PC-9 (cell line): ENCODE data around the gene WDR33. TPM values are rescaled to one million over a fixed set of nuclear protein-coding genes. Genes with fewer than 3 reads are reported as not detected.

ENCODE experiments used
- BruUV-seq: library from RNA; stranded (reverse); fragments of 400-500 nt; replicated peaks from 2 replicates; lab custom pipeline; 2021; lab: Mats Ljungman, UMichigan
- CTCF ChIA-PET: fragments of 300-600 bp; sonication (Branson Sonifier 250); formaldehyde crosslinking; loops from one replicate; lab custom pipeline; 2022; ENCODE audit warnings: antibody characterized with exemption; lab: Charles Lee
- POLR2A ChIA-PET: fragments of 300-600 bp; sonication (Branson Sonifier 250); formaldehyde crosslinking; loops from one replicate; lab custom pipeline; 2022; ENCODE audit warnings: antibody characterized with exemption; ENCODE audit not compliant: unreplicated experiment; lab: Charles Lee
- DNase-seq, 2 experiments: peaks; one replicate each; pipeline versions ENCODE4 v3.0.0 to v3.0.0-alpha.2; 2015 to 2022; ENCODE audit warnings: mixed read lengths in 1 of 2
- H2AFZ ChIP-seq: fragments of 200-600 bp; sonication (generic); 2 replicates; pipeline ENCODE4 v1.8.1; 2017; ENCODE audit warnings: antibody characterized with exemption
- H3F3A ChIP-seq: fragments of 200-600 bp; sonication (generic); 2 replicates; pipeline ENCODE4 v1.8.1; 2017; ENCODE audit warnings: antibody characterized with exemption, mild to moderate bottlenecking, low read depth; ENCODE audit not compliant: insufficient read depth
- H3K27ac ChIP-seq: fragments of 200-600 bp; sonication (generic); 2 replicates; pipeline ENCODE4 v1.6.1; 2016; ENCODE audit warnings: mixed run types
- H3K27me3 ChIP-seq: fragments of 200-600 bp; sonication (generic); 2 replicates; pipeline ENCODE4 v1.6.1; 2016; ENCODE audit warnings: low read depth, mixed run types; ENCODE audit not compliant: insufficient read depth
- H3K36me3 ChIP-seq: fragments of 200-600 bp; sonication (generic); 2 replicates; pipeline ENCODE4 v1.6.1; 2016; ENCODE audit warnings: low read depth, mixed run types
- H3K4me1 ChIP-seq: fragments of 200-600 bp; sonication (generic); replicated peaks from 2 replicates; pipeline ENCODE4 v1.6.1; 2016; ENCODE audit warnings: mixed run types; ENCODE audit not compliant: insufficient read depth
- H3K4me2 ChIP-seq: fragments of 200-600 bp; sonication (generic); 2 replicates; pipeline ENCODE4 v1.6.1; 2017; ENCODE audit warnings: mixed run types
- H3K4me3 ChIP-seq: fragments of 200-600 bp; sonication (generic); 2 replicates; pipeline ENCODE4 v1.6.1; 2016; ENCODE audit warnings: mixed run types
- H3K79me2 ChIP-seq: fragments of 200-600 bp; sonication (generic); 2 replicates; pipeline ENCODE4 v1.6.1; 2017; ENCODE audit warnings: low read depth, mixed run types
- H3K9me2 ChIP-seq: fragments of 200-600 bp; sonication (generic); 2 replicates; pipeline ENCODE4 v1.8.1; 2017; ENCODE audit warnings: mild to moderate bottlenecking; ENCODE audit not compliant: insufficient read depth
- H3K9me3 ChIP-seq: fragments of 200-600 bp; sonication (generic); 2 replicates; pipeline ENCODE4 v1.8.1; 2016; ENCODE audit warnings: low read depth; ENCODE audit not compliant: insufficient read depth
- H4K20me1 ChIP-seq: fragments of 200-600 bp; sonication (generic); 2 replicates; pipeline ENCODE4 v1.8.1; 2017; ENCODE audit not compliant: insufficient read depth
- EZH2 ChIP-seq: fragments of 200-600 bp; sonication (generic); IDR thresholded peaks from 2 replicates; pipeline ENCODE4 v1.8.0; 2017; ENCODE audit warnings: antibody characterized with exemption, low read depth
- intact Hi-C: fragments of 100-400 bp; cut with micrococcal nuclease; formaldehyde crosslinking; loops from one replicate; pipeline ENCODE4 v1.10.0; 2022; ENCODE audit not compliant: unreplicated experiment
- total RNA-seq: library from RNA; stranded (reverse); gene quantifications from 2 replicates; pipeline ENCODE4 v1.2.3, GENCODE V29; 2021
- TF ChIP-seq, protein P1 (sequence below): fragments of 200-600 bp; sonication (generic); conservative IDR thresholded peaks from 2 replicates; pipeline ENCODE4 v1.6.1; 2017; ENCODE audit warnings: mixed run types, antibody characterized with exemption, mild to moderate bottlenecking, moderate library complexity

Gene WDR33
- total RNA-seq, 1 experiment from 2014 or later, result 59.3 TPM

DNA sequence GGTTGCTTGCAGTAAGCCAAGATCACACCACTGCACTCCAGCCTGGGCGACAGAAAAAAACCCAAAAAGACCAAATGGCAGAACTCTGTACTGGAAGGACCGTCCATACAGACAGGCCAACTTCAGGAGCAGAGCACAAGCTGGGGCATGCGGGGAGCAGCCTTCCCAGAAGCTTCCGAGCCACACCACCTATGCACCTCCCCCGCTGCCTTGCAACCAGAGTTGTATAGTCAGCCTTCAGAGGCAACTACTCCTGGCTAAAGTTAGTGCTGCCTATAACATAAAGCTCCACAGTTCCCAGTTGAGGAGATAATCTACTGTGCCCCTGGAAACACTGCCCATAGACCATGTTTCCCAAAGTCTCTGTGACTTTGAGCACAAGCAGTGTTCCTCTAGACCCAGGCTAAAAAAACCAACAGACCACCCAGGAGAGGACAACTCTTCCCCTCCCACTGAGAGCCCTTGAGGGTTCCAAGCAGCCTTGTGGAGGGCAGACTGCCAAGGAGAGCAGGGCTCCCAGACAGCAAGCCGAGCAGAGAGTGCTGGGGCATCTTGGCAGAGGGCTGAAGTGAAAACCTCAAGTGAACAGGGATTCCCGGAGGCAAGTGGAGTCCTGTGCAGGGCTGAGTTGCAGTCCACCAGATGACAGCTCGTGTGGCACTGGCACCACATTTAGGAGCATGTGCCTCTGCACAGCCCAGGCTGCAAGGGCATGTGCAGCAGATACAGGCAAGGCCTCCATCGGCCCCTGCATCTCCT is 102.9 kb downstream of the WDR33 start:
- Histone ChIP-seq H3K27ac (no peak overlapping the region), H3K4me1 (peaks cover 5% of the 10 kb centered on the region), H3K9me2 (no peaks in the 10 kb centered on the region), H3K36me3 (peaks cover 20% of the 10 kb centered on the region; the same call in 1 of the 2 replicates), H4K20me1 (peaks cover 18% of the 10 kb centered on the region; the same call in 1 of the 2 replicates), H2AFZ (no peak overlapping the region), H3K9me3 (no peaks in the 10 kb centered on the region), H3K27me3 (no peaks in the 10 kb centered on the region), H3F3A (peaks cover 23% of the 10 kb centered on the region), H3K4me3 (no peak overlapping the region), H3K4me2 (no peak overlapping the region), H3K79me2 (peaks cover 18% of the 10 kb centered on the region)
- ChIA-PET CTCF (no interaction called here), POLR2A (interaction anchor here (0.6 kb wide), 1 partner anchor 33 kb away, joined by 4 read pairs; the partner anchor contains the start of gene LIMS2)
- TF ChIP-seq, protein P1, sequence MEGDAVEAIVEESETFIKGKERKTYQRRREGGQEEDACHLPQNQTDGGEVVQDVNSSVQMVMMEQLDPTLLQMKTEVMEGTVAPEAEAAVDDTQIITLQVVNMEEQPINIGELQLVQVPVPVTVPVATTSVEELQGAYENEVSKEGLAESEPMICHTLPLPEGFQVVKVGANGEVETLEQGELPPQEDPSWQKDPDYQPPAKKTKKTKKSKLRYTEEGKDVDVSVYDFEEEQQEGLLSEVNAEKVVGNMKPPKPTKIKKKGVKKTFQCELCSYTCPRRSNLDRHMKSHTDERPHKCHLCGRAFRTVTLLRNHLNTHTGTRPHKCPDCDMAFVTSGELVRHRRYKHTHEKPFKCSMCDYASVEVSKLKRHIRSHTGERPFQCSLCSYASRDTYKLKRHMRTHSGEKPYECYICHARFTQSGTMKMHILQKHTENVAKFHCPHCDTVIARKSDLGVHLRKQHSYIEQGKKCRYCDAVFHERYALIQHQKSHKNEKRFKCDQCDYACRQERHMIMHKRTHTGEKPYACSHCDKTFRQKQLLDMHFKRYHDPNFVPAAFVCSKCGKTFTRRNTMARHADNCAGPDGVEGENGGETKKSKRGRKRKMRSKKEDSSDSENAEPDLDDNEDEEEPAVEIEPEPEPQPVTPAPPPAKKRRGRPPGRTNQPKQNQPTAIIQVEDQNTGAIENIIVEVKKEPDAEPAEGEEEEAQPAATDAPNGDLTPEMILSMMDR, result no peak
- TF ChIP-seq EZH2, result no peak
- intact Hi-C loops, result no loop called here
- BruUV-seq, result no TSS peak
- no peak for DNase-seq

DNA sequence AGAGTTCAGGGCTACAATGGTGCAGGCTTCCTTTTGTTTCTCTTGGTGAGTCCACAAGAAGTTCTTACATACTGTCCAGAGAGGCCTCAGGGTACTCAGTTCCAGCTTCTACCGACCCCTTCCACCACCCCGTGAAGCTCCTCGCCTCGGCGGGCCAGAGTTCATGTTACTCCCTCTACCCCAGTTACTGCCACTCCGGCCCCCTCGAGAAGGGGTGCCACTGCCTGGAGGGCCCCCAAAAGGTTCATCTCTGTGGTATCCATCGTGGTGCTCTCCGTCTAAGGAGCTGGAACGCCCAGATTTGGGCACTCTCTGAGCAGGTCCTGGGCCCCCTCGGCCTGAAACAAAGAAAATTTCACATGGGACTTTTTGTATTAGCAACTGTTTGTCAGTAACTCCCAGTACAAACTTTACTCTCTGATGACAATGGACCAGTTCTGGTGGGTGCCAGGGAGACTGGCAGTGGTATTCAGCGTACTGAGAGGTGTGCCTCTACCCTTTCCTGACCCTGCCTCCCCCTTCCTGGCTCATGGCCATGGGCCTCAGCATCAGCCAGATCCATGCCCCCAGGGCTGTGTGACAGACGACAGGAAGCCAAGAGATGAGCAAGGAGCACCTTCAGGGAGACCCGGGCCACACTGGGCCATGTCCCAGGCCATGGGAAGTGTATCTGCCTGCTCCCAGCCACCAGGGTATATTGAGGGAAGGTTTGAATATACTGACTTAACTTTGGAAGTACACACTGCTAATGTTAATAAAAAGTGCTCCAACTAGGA is 104.6 kb downstream of the WDR33 start:
- H3F3A ChIP-seq, result peaks cover 32% of the 10 kb centered on the region
- no peak for TF ChIP-seq EZH2
- TF ChIP-seq, protein P1, result no peak
- no TSS peak for BruUV-seq
- no peak for DNase-seq
- H3K36me3 ChIP-seq, result peaks cover 23% of the 10 kb centered on the region
- ChIA-PET CTCF (no interaction called here), POLR2A (no interaction called here)
- intact Hi-C loops, result no loop called here
- peaks cover 23% of the 10 kb centered on the region; the same call in 1 of the 2 replicates for H4K20me1 ChIP-seq
- H3K4me2 ChIP-seq, result no peak overlapping the region
- H3K27ac ChIP-seq, result no peak overlapping the region
- H3K9me2 ChIP-seq, result no peaks in the 10 kb centered on the region
- no peaks in the 10 kb centered on the region for H3K27me3 ChIP-seq
- no peaks in the 10 kb centered on the region for H3K9me3 ChIP-seq
- H3K4me1 ChIP-seq, result peaks cover 15% of the 10 kb centered on the region
- H3K79me2 ChIP-seq, result peaks cover 28% of the 10 kb centered on the region
- H3K4me3 ChIP-seq, result no peak overlapping the region
- H2AFZ ChIP-seq, result no peak overlapping the region

- Histone ChIP-seq H3K27me3 (no peaks in the 10 kb centered on the region), H3K4me1 (peaks cover 20% of the 10 kb centered on the region), H3K4me2 (no peak overlapping the region), H3K36me3 (peaks cover 23% of the 10 kb centered on the region), H2AFZ (no peak overlapping the region), H3K9me3 (no peaks in the 10 kb centered on the region), H3K9me2 (no peaks in the 10 kb centered on the region), H3F3A (peaks cover 38% of the 10 kb centered on the region), H3K79me2 (peaks cover 28% of the 10 kb centered on the region), H4K20me1 (peaks cover 19% of the 10 kb centered on the region; the same call in 1 of the 2 replicates), H3K27ac (no peak overlapping the region), H3K4me3 (no peak overlapping the region)
- intact Hi-C loops, result no loop called here
- POLR2A ChIA-PET, result no interaction called here
- DNase-seq, result no peak
- CTCF ChIA-PET, result no interaction called here
- BruUV-seq, result no TSS peak
- TF ChIP-seq, protein P1, result no peak
- no peak for TF ChIP-seq EZH2
Measured at GRCh38 chr2:127705391-127706065, 105.4 kb downstream of the WDR33 start.
